Neuronal stem cell (in vitro differentiated cells): ENCODE data around the gene SMAD1.

Experiments
- DNase-seq: peaks from one replicate; pipeline ENCODE4 v3.0.0-alpha.2; 2013; ENCODE audit warnings: low spot score
- H2AFZ ChIP-seq: one replicate; pipeline ENCODE4 v1.6.1; 2013; ENCODE audit warnings: mild to moderate bottlenecking, low read length, inconsistent platforms
- H2AK5ac ChIP-seq: 2 replicates; pipeline ENCODE4 v1.6.1; 2013; ENCODE audit warnings: low read depth, mild to moderate bottlenecking, inconsistent platforms, low read length, moderate library complexity, mixed read lengths
- H2BK120ac ChIP-seq: 2 replicates; pipeline ENCODE4 v1.6.1; 2013; ENCODE audit warnings: low read depth, mild to moderate bottlenecking, inconsistent platforms, low read length, moderate library complexity, mixed read lengths
- H2BK12ac ChIP-seq: one replicate; pipeline ENCODE4 v1.6.1; 2013; ENCODE audit warnings: low read length, inconsistent platforms
- H2BK15ac ChIP-seq: 2 replicates; pipeline ENCODE4 v1.6.1; 2013; ENCODE audit warnings: mild to moderate bottlenecking, low read length, inconsistent platforms, mixed read lengths
- H2BK5ac ChIP-seq: one replicate; pipeline ENCODE4 v1.6.1; 2013; ENCODE audit warnings: inconsistent platforms, mild to moderate bottlenecking, low read length, moderate library complexity
- H3K14ac ChIP-seq: one replicate; pipeline ENCODE4 v1.6.1; 2013; ENCODE audit warnings: low read length, inconsistent platforms
- H3K18ac ChIP-seq: 2 replicates; pipeline ENCODE4 v1.6.1; 2013; ENCODE audit warnings: low read length, inconsistent platforms
- H3K23ac ChIP-seq: 2 replicates; pipeline ENCODE4 v1.6.1; 2013; ENCODE audit warnings: low read depth, mild to moderate bottlenecking, mixed read lengths, low read length, inconsistent platforms; ENCODE audit not compliant: poor library complexity
- H3K27ac ChIP-seq: replicated peaks from 3 replicates; pipeline ENCODE4 v1.5.1; 2013; ENCODE audit warnings: low read length, inconsistent platforms
- H3K27me3 ChIP-seq, 3 experiments: 2 replicates each; pipeline ENCODE4 v1.6.1; 2013; ENCODE audit warnings: low read length in 3 of 3, mild to moderate bottlenecking in 2 of 3, inconsistent platforms in 1 of 3, low read depth in 1 of 3, mixed read lengths in 1 of 3, moderate library complexity in 1 of 3; ENCODE audit not compliant: control insufficient read depth in 3 of 3, insufficient read depth in 3 of 3
- H3K36me3 ChIP-seq, 2 donors: replicated peaks in 1 of 2; 2 replicates each; pipeline ENCODE4 v1.6.1; 2013; ENCODE audit warnings: low read length in 2 of 2; ENCODE audit not compliant: control insufficient read depth in 2 of 2, insufficient read depth in 2 of 2
- H3K4ac ChIP-seq: 2 replicates; pipeline ENCODE4 v1.6.1; 2013; ENCODE audit warnings: inconsistent platforms, mild to moderate bottlenecking, low read length, moderate library complexity
- H3K4me1 ChIP-seq, 2 donors: 1 replicate in 1 of 2; 2 replicates in 1 of 2; pipeline ENCODE4 v1.6.1; 2013; ENCODE audit warnings: low read length in 2 of 2, low read depth in 1 of 2; ENCODE audit not compliant: control insufficient read depth in 2 of 2, insufficient read depth in 1 of 2
- H3K4me2 ChIP-seq: one replicate; pipeline ENCODE4 v1.6.1; 2013; ENCODE audit warnings: mild to moderate bottlenecking, low read length, inconsistent platforms; ENCODE audit not compliant: insufficient read depth, poor library complexity, severe bottlenecking
- H3K4me3 ChIP-seq, 2 donors: 2 replicates each; pipeline ENCODE4 v1.5.1; 2013; ENCODE audit warnings: low read length in 2 of 2, mild to moderate bottlenecking in 2 of 2, inconsistent platforms in 1 of 2, moderate library complexity in 1 of 2
- H3K79me1 ChIP-seq: one replicate; pipeline ENCODE4 v1.6.1; 2013; ENCODE audit warnings: low read depth, mild to moderate bottlenecking, inconsistent platforms, low read length, moderate library complexity
- H3K9ac ChIP-seq: one replicate; pipeline ENCODE4 v1.6.1; 2013; ENCODE audit warnings: mild to moderate bottlenecking, low read depth, low read length, inconsistent platforms; ENCODE audit not compliant: poor library complexity
- H3K9me3 ChIP-seq, 2 donors: replicated peaks in 1 of 2; 2 replicates each; pipeline versions ENCODE3 to v1.6.1; 2013; ENCODE audit warnings: low read length in 2 of 2, mild to moderate bottlenecking in 2 of 2, inconsistent platforms in 1 of 2, low read depth in 1 of 2, mixed read lengths in 1 of 2, moderate library complexity in 1 of 2; ENCODE audit not compliant: control insufficient read depth in 2 of 2, insufficient read depth in 1 of 2
- H4K8ac ChIP-seq: one replicate; pipeline ENCODE4 v1.6.1; 2013; ENCODE audit warnings: low read depth, mild to moderate bottlenecking, inconsistent platforms, low read length, moderate library complexity
- H4K91ac ChIP-seq: one replicate; pipeline ENCODE4 v1.6.1; 2013; ENCODE audit warnings: low read length, low read depth, mild to moderate bottlenecking, inconsistent platforms; ENCODE audit not compliant: poor library complexity
- WGBS, 2 donors: extraction: QIAGEN DNeasy Blood & Tissue Kit; methylation state at CpG; one replicate each; pipeline ENCODE4 v1.1.7; 2013; ENCODE audit warnings: missing lambda C conversion rate in 2 of 2, mixed read lengths in 1 of 2; ENCODE audit not compliant: insufficient read length in 2 of 2, insufficient replicate concordance in 1 of 2; ENCODE audit errors: extremely low coverage in 2 of 2; 5-methylcytosine and 5-hydroxymethylcytosine counted together

SMAD1 gene

GRCh38 chr4:145446184-145446583, 35.5 kb upstream of the SMAD1 start:
- H3K18ac ChIP-seq: no peak overlapping the region
- H3K27me3 ChIP-seq: no peaks in the 10 kb centered on the region
- H3K9ac ChIP-seq: no peak overlapping the region
- H4K91ac ChIP-seq: no peak overlapping the region
- no peak overlapping the region for H2BK15ac ChIP-seq
- H2BK5ac ChIP-seq: no peak overlapping the region
- H2AK5ac ChIP-seq: no peak overlapping the region
- H3K4me3 ChIP-seq: no peak overlapping the region
- H4K8ac ChIP-seq: no peak overlapping the region
- no peaks in the 10 kb centered on the region for H3K79me1 ChIP-seq
- H2BK120ac ChIP-seq: no peak overlapping the region
- no peaks in the 10 kb centered on the region for H3K36me3 ChIP-seq
- H3K4me1 ChIP-seq: no peaks in the 10 kb centered on the region
- no peaks in the 10 kb centered on the region for H3K9me3 ChIP-seq
- no peak overlapping the region for H3K4me2 ChIP-seq
- H2AFZ ChIP-seq: no peak overlapping the region
- DNase-seq: no peak
- no peak overlapping the region for H3K27ac ChIP-seq
- no CpG with 5 or more reads among the region's 1 CpG for WGBS, 2 donors
- H3K14ac ChIP-seq: no peak overlapping the region
- no peak overlapping the region for H3K4ac ChIP-seq
- H3K23ac ChIP-seq: no peak overlapping the region
- H2BK12ac ChIP-seq: no peak overlapping the region

GRCh38 chr4:145451895-145452294, 29.8 kb upstream of the SMAD1 start:
- Histone ChIP-seq H3K4ac (no peak overlapping the region), H4K8ac (no peak overlapping the region), H4K91ac (no peak overlapping the region), H2BK5ac (no peak overlapping the region), H3K23ac (no peak overlapping the region), H3K4me2 (no peak overlapping the region), H3K4me3 (no peak overlapping the region), H3K18ac (no peak overlapping the region), H3K79me1 (no peaks in the 10 kb centered on the region), H2AK5ac (no peak overlapping the region), H3K9ac (no peak overlapping the region), H3K9me3 (no peaks in the 10 kb centered on the region), H2BK12ac (no peak overlapping the region), H3K27ac (no peak overlapping the region), H3K4me1 (no peaks in the 10 kb centered on the region), H3K14ac (no peak overlapping the region), H2AFZ (no peak overlapping the region), H3K36me3 (no peaks in the 10 kb centered on the region), H2BK15ac (no peak overlapping the region), H3K27me3 (no peaks in the 10 kb centered on the region), H2BK120ac (no peak overlapping the region)
- DNase-seq: no peak
- no CpG with 5 or more reads among the region's 1 CpG for WGBS, 2 donors

- Histone ChIP-seq H3K36me3 (no peaks in the 10 kb centered on the region), H3K4ac (no peak overlapping the region), H3K18ac (no peak overlapping the region), H4K8ac (no peak overlapping the region), H3K4me1 (no peaks in the 10 kb centered on the region), H2BK15ac (no peak overlapping the region), H3K4me3 (no peak overlapping the region), H3K4me2 (no peak overlapping the region), H3K27me3 (no peaks in the 10 kb centered on the region), H3K14ac (no peak overlapping the region), H2BK5ac (no peak overlapping the region), H2BK120ac (no peak overlapping the region), H3K27ac (no peak overlapping the region), H3K9ac (no peak overlapping the region), H3K23ac (no peak overlapping the region), H4K91ac (no peak overlapping the region), H3K79me1 (no peaks in the 10 kb centered on the region), H2AFZ (no peak overlapping the region), H2BK12ac (no peak overlapping the region), H2AK5ac (no peak overlapping the region), H3K9me3 (no peaks in the 10 kb centered on the region)
- no peak for DNase-seq
- WGBS, 2 donors: no CpG with 5 or more reads among the region's 5 CpGs
Measured at GRCh38 chr4:145452447-145453162, 29.0 kb upstream of the SMAD1 start.

- no peak for DNase-seq
- H3K9me3 ChIP-seq: no peaks in the 10 kb centered on the region
Measured at GRCh38 chr4:145453163-145453520, 28.5 kb upstream of the SMAD1 start.

More at GRCh38 chr4:145453163-145453520, 28.5 kb upstream of the SMAD1 start:
- H4K8ac ChIP-seq: no peak overlapping the region
- no peak overlapping the region for H3K4ac ChIP-seq
- H4K91ac ChIP-seq: no peak overlapping the region
- H2BK120ac ChIP-seq: no peak overlapping the region
- no peak overlapping the region for H2AFZ ChIP-seq
- no peak overlapping the region for H3K27ac ChIP-seq
- H2BK12ac ChIP-seq: no peak overlapping the region
- no peaks in the 10 kb centered on the region for H3K27me3 ChIP-seq
- no peak overlapping the region for H3K4me2 ChIP-seq
- no peak overlapping the region for H2AK5ac ChIP-seq
- no peaks in the 10 kb centered on the region for H3K79me1 ChIP-seq
- no peak overlapping the region for H3K9ac ChIP-seq
- H2BK15ac ChIP-seq: no peak overlapping the region
- H3K4me3 ChIP-seq: no peak overlapping the region
- H3K18ac ChIP-seq: no peak overlapping the region
- no peak overlapping the region for H2BK5ac ChIP-seq
- H3K36me3 ChIP-seq: no peaks in the 10 kb centered on the region
- no peak overlapping the region for H3K23ac ChIP-seq
- H3K4me1 ChIP-seq: no peaks in the 10 kb centered on the region
- no peak overlapping the region for H3K14ac ChIP-seq
